ENCODE measurements around the gene PET100. TPM values are rescaled to one million over a fixed set of nuclear protein-coding genes. Genes with fewer than 3 reads are reported as not detected.

PET100 gene, protein sequence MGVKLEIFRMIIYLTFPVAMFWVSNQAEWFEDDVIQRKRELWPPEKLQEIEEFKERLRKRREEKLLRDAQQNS
- total RNA-seq (112 TPM), polyA plus RNA-seq (ENCODE audit: insufficient read depth, low read depth, low replicate concordance) (181 TPM)
- long read RNA-seq, donor 1, transcript PET100-202 (4 exons, 719 nt) = major isoform, 32 of 54 reads
- long read RNA-seq, donor 1, partial matches to known transcripts = 0 of 54 reads
- long read RNA-seq, donor 1, other reads (novel, unspliced or antisense) = 18 of 54 reads
- long read RNA-seq, donor 2, transcript PET100-202 (4 exons, 719 nt) = major isoform, 50 of 65 reads
- long read RNA-seq, donor 2, partial matches to known transcripts = 0 of 65 reads
- long read RNA-seq, donor 2, other reads (novel, unspliced or antisense) = 13 of 65 reads
- long read RNA-seq, donor 3, transcript PET100-202 (4 exons, 719 nt) = major isoform, 55 of 100 reads
- long read RNA-seq, donor 3, partial matches to known transcripts = 0 of 100 reads
- long read RNA-seq, donor 3, other reads (novel, unspliced or antisense) = 37 of 100 reads
- long read RNA-seq, donor 4, transcript PET100-202 (4 exons, 719 nt) = major isoform, 27 of 43 reads
- long read RNA-seq, donor 4, partial matches to known transcripts = 0 of 43 reads
- long read RNA-seq, donor 4, other reads (novel, unspliced or antisense) = 11 of 43 reads
- long read RNA-seq, donor 5, partial matches to known transcripts = 0 of 1 reads
- long read RNA-seq, donor 5, other reads (novel, unspliced or antisense) = 0 of 1 reads
- long read RNA-seq, donor 6, transcript PET100-202 (4 exons, 719 nt) = major isoform, 111 of 180 reads
- long read RNA-seq, donor 6, transcript PET100-207 (1 exons, 1,815 nt) = minor isoform, 5 of 180 reads
- long read RNA-seq, donor 6, partial matches to known transcripts = 0 of 180 reads
- long read RNA-seq, donor 6, other reads (novel, unspliced or antisense) = 54 of 180 reads
- long read RNA-seq, donor 7, transcript PET100-202 (4 exons, 719 nt) = major isoform, 63 of 83 reads
- long read RNA-seq, donor 7, transcript PET100-207 (1 exons, 1,815 nt) = minor isoform, 5 of 83 reads
- long read RNA-seq, donor 7, partial matches to known transcripts = 3 of 83 reads
- long read RNA-seq, donor 7, other reads (novel, unspliced or antisense) = 5 of 83 reads
- long read RNA-seq, donor 8, transcript PET100-202 (4 exons, 719 nt) = major isoform, 35 of 65 reads
- long read RNA-seq, donor 8, transcript PET100-207 (1 exons, 1,815 nt) = minor isoform, 6 of 65 reads
- long read RNA-seq, donor 8, partial matches to known transcripts = 0 of 65 reads
- long read RNA-seq, donor 8, other reads (novel, unspliced or antisense) = 23 of 65 reads
- long read RNA-seq, donor 9, transcript PET100-202 (4 exons, 719 nt) = major isoform, 30 of 50 reads
- long read RNA-seq, donor 9, partial matches to known transcripts = 0 of 50 reads
- long read RNA-seq, donor 9, other reads (novel, unspliced or antisense) = 17 of 50 reads
- long read RNA-seq, donor 10, transcript PET100-202 (4 exons, 719 nt) = major isoform, 33 of 54 reads
- long read RNA-seq, donor 10, transcript PET100-207 (1 exons, 1,815 nt) = minor isoform, 5 of 54 reads
- long read RNA-seq, donor 10, partial matches to known transcripts = 0 of 54 reads
- long read RNA-seq, donor 10, other reads (novel, unspliced or antisense) = 11 of 54 reads

GRCh38 chr19:7629347-7630054 is at the start of gene PET100, which contains the start of gene XAB2:
TSS of gene PET100 (plus strand) at chr19:7629793. CDS start at chr19:7629834, 41 bp downstream.
TSS of gene XAB2 (minus strand) at chr19:7629545. CDS start at chr19:7629527, 18 bp downstream.
- TF ChIP-seq, protein P1, sequence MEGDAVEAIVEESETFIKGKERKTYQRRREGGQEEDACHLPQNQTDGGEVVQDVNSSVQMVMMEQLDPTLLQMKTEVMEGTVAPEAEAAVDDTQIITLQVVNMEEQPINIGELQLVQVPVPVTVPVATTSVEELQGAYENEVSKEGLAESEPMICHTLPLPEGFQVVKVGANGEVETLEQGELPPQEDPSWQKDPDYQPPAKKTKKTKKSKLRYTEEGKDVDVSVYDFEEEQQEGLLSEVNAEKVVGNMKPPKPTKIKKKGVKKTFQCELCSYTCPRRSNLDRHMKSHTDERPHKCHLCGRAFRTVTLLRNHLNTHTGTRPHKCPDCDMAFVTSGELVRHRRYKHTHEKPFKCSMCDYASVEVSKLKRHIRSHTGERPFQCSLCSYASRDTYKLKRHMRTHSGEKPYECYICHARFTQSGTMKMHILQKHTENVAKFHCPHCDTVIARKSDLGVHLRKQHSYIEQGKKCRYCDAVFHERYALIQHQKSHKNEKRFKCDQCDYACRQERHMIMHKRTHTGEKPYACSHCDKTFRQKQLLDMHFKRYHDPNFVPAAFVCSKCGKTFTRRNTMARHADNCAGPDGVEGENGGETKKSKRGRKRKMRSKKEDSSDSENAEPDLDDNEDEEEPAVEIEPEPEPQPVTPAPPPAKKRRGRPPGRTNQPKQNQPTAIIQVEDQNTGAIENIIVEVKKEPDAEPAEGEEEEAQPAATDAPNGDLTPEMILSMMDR (IDR thresholded peaks at IDR 0.05; ENCODE audit: borderline replicate concordance, extremely low read depth, insufficient read depth) = no peak
- peak; percentile 99 for FAIRE-seq
- peak within 1 kb of the TSS; percentile 77 to 99 (median 93) for H3K9ac ChIP-seq (ENCODE audit: low read length in 3 of 3)
- intact Hi-C loops (cut with DNase I) = no loop called here
- H3K36me3 ChIP-seq (ENCODE audit: control insufficient read depth in 2 of 3, insufficient read depth in 3 of 3, low read length in 3 of 3) = peaks cover 0 to 17% (median 3%) of the 10 kb centered on the region in 3 donors
- H3K27ac ChIP-seq (ENCODE audit: low read depth in 2 of 2, low read length in 2 of 2) = peak within 1 kb of the TSS; percentile 68 to 71
- H3K9me3 ChIP-seq (ENCODE audit: control insufficient read depth in 2 of 3, insufficient read depth in 1 of 3, low read length in 3 of 3) = no peaks in the 10 kb centered on the region
- peak within 1 kb of the TSS; percentile 91 to 99 (median 99) for H3K4me3 ChIP-seq (ENCODE audit: low read length in 3 of 3)
- DNase-seq = peak; percentile 98 to 99 (median 99)
- H3K27me3 ChIP-seq (ENCODE audit: control insufficient read depth, insufficient read depth, low read length) = no peaks in the 10 kb centered on the region
- H3K4me1 ChIP-seq (ENCODE audit: control insufficient read depth in 2 of 3, insufficient read depth in 2 of 3, low read depth in 1 of 3, low read length in 3 of 3) = peaks cover 0 to 21% (median 7%) of the 10 kb centered on the region in 3 donors

DNA sequence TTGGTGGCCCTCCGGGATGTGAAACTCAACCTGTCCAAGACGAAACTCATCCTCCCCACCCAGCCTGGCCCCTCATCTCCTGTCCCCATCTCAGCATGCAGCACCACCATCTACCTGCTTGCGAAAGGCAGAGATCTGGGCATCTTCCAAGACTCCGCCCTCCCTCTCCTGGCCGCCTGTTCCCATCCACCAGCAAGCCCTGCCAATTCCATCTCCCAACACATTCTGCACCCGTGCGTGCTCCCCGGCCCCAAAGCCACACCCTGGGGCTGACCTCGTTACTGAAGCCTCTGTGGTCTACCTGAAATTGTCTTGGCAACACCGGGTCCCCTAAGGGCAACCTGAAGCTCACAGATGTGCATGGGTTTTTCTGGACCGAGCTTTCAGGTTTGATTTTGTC is 47.1 kb upstream of the PET100 start:
- Histone ChIP-seq H3K9me3 (ENCODE audit: control insufficient read depth in 2 of 3, insufficient read depth in 1 of 3, low read length in 3 of 3) (no peaks in the 10 kb centered on the region), H3K27ac (ENCODE audit: low read depth in 2 of 2, low read length in 2 of 2) (no peak overlapping the region), H3K4me3 (ENCODE audit: low read length in 3 of 3) (no peak overlapping the region), H3K27me3 (ENCODE audit: control insufficient read depth, insufficient read depth, low read length) (no peaks in the 10 kb centered on the region), H3K9ac (ENCODE audit: low read length in 3 of 3) (no peak overlapping the region), H3K4me1 (ENCODE audit: control insufficient read depth in 2 of 3, insufficient read depth in 2 of 3, low read depth in 1 of 3, low read length in 3 of 3) (no peaks in the 10 kb centered on the region), H3K36me3 (ENCODE audit: control insufficient read depth in 2 of 3, insufficient read depth in 3 of 3, low read length in 3 of 3) (no peaks in the 10 kb centered on the region)
- TF ChIP-seq, protein P1 (IDR thresholded peaks at IDR 0.05; ENCODE audit: borderline replicate concordance, extremely low read depth, insufficient read depth) = no peak
- FAIRE-seq (no peak), DNase-seq (no peak)
- intact Hi-C loops (cut with DNase I) = no loop called here
